Measurements from ENCODE around the gene MYOM1.

Gene MYOM1

GRCh38 chr18:3190610-3191009 lies 29.2 kb downstream of the MYOM1 start:
- H3K4me3 ChIP-seq (ENCODE audit: control insufficient read depth, low read depth, low read length), result no peak overlapping the region
- no peak for DNase-seq (ENCODE audit: low read depth)
- no peak for TF ChIP-seq CTCF (IDR thresholded peaks at IDR 0.05; ENCODE audit: control insufficient read depth, insufficient read depth, low read depth, low read length, missing control alignments)

GRCh38 chr18:3189884-3190283 lies 29.9 kb downstream of the MYOM1 start:
- TF ChIP-seq CTCF (IDR thresholded peaks at IDR 0.05; ENCODE audit: control insufficient read depth, insufficient read depth, low read depth, low read length, missing control alignments), result no peak
- no peak overlapping the region for H3K4me3 ChIP-seq (ENCODE audit: control insufficient read depth, low read depth, low read length)
- no peak for DNase-seq (ENCODE audit: low read depth)

- H3K4me3 ChIP-seq (ENCODE audit: control insufficient read depth, low read depth, low read length), result no peak overlapping the region
- DNase-seq (ENCODE audit: low read depth), result no peak
- TF ChIP-seq CTCF (IDR thresholded peaks at IDR 0.05; ENCODE audit: control insufficient read depth, insufficient read depth, low read depth, low read length, missing control alignments), result no peak
Observed at GRCh38 chr18:3186678-3187658, 32.8 kb downstream of the MYOM1 start.

GRCh38 chr18:3184275-3184963 lies 35.3 kb downstream of the MYOM1 start:
- H3K4me3 ChIP-seq (ENCODE audit: control insufficient read depth, low read depth, low read length), result no peak overlapping the region
- TF ChIP-seq CTCF (IDR thresholded peaks at IDR 0.05; ENCODE audit: control insufficient read depth, insufficient read depth, low read depth, low read length, missing control alignments), result no peak
- DNase-seq (ENCODE audit: low read depth), result no peak

- no peak for TF ChIP-seq CTCF (IDR thresholded peaks at IDR 0.05; ENCODE audit: control insufficient read depth, insufficient read depth, low read depth, low read length, missing control alignments)
- DNase-seq (ENCODE audit: low read depth), result no peak
- no peak overlapping the region for H3K4me3 ChIP-seq (ENCODE audit: control insufficient read depth, low read depth, low read length)
Observed at GRCh38 chr18:3183103-3183717, 36.6 kb downstream of the MYOM1 start.

GRCh38 chr18:3180325-3180724 lies 39.4 kb downstream of the MYOM1 start:
- DNase-seq (ENCODE audit: low read depth), result no peak
- TF ChIP-seq CTCF (IDR thresholded peaks at IDR 0.05; ENCODE audit: control insufficient read depth, insufficient read depth, low read depth, low read length, missing control alignments), result no peak
- H3K4me3 ChIP-seq (ENCODE audit: control insufficient read depth, low read depth, low read length), result no peak overlapping the region

Measured in AG09309 (cell line).